Activated CD8-positive, alpha-beta T cell treated with anti-CD3 and anti-CD28 coated beads for 36 hours (primary cell): ENCODE measurements around the gene ALDH4A1. TPM values are rescaled to one million over a fixed set of nuclear protein-coding genes. Genes with fewer than 3 reads are reported as not detected.
"Not testable (repeated sequence)": the region's sequence is repeated elsewhere in the genome, so short reads cannot be mapped to it uniquely, and the experiment has no call there.

Source experiments
- ATAC-seq: fragments of 200-7000 bp; cut with Tn5 transposase; one replicate; pipeline ENCODE4 v1.10.0; 2021; ENCODE audit warnings: mild to moderate bottlenecking, moderate library complexity
- CTCF ChIA-PET: fragments of 350-600 bp; sonication (Branson Sonifier 250); formaldehyde crosslinking; loops from one replicate; lab custom pipeline; 2021; ENCODE audit warnings: antibody characterized with exemption; lab: Charles Lee
- POLR2A ChIA-PET: fragments of 350-600 bp; sonication (Branson Sonifier 250); formaldehyde crosslinking; loops from one replicate; lab custom pipeline; 2021; ENCODE audit warnings: antibody characterized with exemption; lab: Charles Lee
- DNase-seq: peaks from one replicate; pipeline ENCODE4 v3.0.0-alpha.2; 2020
- H3K27ac Mint-ChIP-seq: one replicate; pipeline ENCODE4 v1.8.0; 2021; ENCODE audit warnings: mild to moderate bottlenecking, mixed read lengths
- H3K27me3 Mint-ChIP-seq: one replicate; pipeline ENCODE4 v1.8.0; 2021; ENCODE audit warnings: mixed read lengths
- H3K36me3 Mint-ChIP-seq: one replicate; pipeline ENCODE4 v1.8.0; 2021; ENCODE audit warnings: low read depth, mixed read lengths
- H3K4me1 Mint-ChIP-seq: one replicate; pipeline ENCODE4 v1.8.0; 2021; ENCODE audit warnings: low read depth, mixed read lengths
- H3K4me3 Mint-ChIP-seq: one replicate; pipeline ENCODE4 v1.8.0; 2021; ENCODE audit warnings: mild to moderate bottlenecking, moderate library complexity, mixed read lengths
- H3K9me3 Mint-ChIP-seq: one replicate; pipeline ENCODE4 v1.8.0; 2021; ENCODE audit warnings: mixed read lengths
- intact Hi-C: fragments of 100-400 bp; cut with micrococcal nuclease; formaldehyde crosslinking; loops from one replicate; pipeline ENCODE4 v1.10.0; 2022
- total RNA-seq, 2 experiments: library from RNA; stranded (reverse); gene quantifications; one replicate each; pipeline ENCODE4 v1.2.3, GENCODE V29; 2021
- TF ChIP-seq, protein P1 (sequence below): fragments of 200-600 bp; IDR thresholded peaks from one replicate; pipeline ENCODE4 v1.8.0; 2022; ENCODE audit warnings: antibody characterized with exemption, mild to moderate bottlenecking

The ALDH4A1 gene
- total RNA-seq, 2 experiments from 2014 or later: 3.9 to 4.3 TPM

DNA sequence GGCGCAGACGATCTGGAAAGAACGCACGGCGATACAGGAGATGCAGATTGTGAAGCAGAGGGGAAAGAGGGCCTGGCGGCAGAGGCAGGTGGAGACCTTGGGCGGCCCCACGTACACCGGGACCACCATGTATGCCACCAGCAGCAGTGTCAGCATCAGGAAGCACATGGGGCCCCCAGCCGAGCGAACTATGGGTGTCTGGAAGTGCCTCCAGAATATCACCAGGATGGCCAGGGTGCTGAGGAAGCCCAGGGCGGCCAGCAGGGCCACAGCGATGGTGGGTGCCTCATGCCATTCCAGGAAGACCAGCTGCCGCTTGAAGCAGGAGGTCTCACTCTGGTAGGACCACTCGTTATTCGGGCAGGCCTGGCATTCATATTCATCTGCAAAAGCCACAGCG, 62.2 kb downstream of the ALDH4A1 start:
- H3K4me3 Mint-ChIP-seq: no peak overlapping the region
- CTCF ChIA-PET: interaction anchor here (1.4 kb wide), 1 partner anchor 19 kb away, joined by 4 read pairs; no protein-coding TSS in a partner anchor
- TF ChIP-seq, protein P1, sequence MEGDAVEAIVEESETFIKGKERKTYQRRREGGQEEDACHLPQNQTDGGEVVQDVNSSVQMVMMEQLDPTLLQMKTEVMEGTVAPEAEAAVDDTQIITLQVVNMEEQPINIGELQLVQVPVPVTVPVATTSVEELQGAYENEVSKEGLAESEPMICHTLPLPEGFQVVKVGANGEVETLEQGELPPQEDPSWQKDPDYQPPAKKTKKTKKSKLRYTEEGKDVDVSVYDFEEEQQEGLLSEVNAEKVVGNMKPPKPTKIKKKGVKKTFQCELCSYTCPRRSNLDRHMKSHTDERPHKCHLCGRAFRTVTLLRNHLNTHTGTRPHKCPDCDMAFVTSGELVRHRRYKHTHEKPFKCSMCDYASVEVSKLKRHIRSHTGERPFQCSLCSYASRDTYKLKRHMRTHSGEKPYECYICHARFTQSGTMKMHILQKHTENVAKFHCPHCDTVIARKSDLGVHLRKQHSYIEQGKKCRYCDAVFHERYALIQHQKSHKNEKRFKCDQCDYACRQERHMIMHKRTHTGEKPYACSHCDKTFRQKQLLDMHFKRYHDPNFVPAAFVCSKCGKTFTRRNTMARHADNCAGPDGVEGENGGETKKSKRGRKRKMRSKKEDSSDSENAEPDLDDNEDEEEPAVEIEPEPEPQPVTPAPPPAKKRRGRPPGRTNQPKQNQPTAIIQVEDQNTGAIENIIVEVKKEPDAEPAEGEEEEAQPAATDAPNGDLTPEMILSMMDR: no peak
- ATAC-seq (no peak), DNase-seq (no peak)
- H3K4me1 Mint-ChIP-seq: no peaks in the 10 kb centered on the region
- intact Hi-C loops: no loop called here
- H3K27ac Mint-ChIP-seq: no peak overlapping the region
- POLR2A ChIA-PET: no interaction called here
- peaks cover 4% of the 10 kb centered on the region for H3K27me3 Mint-ChIP-seq
- H3K36me3 Mint-ChIP-seq: no peaks in the 10 kb centered on the region
- H3K9me3 Mint-ChIP-seq: no peaks in the 10 kb centered on the region

DNA sequence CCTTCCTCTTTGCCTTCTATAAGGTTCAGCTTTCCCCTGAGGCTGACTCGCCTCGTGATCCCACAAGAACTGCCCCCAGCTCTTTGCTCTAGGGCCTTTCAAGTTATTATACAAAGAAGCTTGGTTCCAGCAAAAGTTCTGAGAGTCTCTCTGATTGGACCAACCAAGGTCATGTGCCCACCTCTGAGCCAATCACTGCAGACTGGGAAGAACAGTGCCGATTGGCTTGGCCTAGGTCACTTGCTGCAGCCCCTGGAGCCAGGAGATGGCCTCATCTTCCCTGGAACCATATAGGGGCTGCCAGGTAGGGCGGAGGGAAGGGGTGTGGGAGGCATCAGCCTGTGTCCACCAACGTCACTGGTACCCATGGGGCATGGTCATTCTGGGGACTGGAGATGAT, 65.7 kb downstream of the ALDH4A1 start:
- intact Hi-C loops: no loop called here
- H3K36me3 Mint-ChIP-seq: no peaks in the 10 kb centered on the region
- H3K9me3 Mint-ChIP-seq: no peaks in the 10 kb centered on the region
- ChIA-PET CTCF (interaction anchor here (1.5 to 2.1 kb wide), 2 partner anchors 16 to 39 kb away, joined by 6 to 7 read pairs; no protein-coding TSS in a partner anchor), POLR2A (no interaction called here)
- no peak overlapping the region for H3K27ac Mint-ChIP-seq
- ATAC-seq (no peak), DNase-seq (no peak)
- H3K4me1 Mint-ChIP-seq: no peaks in the 10 kb centered on the region
- TF ChIP-seq, protein P1: no peak
- peaks cover 3% of the 10 kb centered on the region for H3K27me3 Mint-ChIP-seq
- H3K4me3 Mint-ChIP-seq: no peak overlapping the region

DNA sequence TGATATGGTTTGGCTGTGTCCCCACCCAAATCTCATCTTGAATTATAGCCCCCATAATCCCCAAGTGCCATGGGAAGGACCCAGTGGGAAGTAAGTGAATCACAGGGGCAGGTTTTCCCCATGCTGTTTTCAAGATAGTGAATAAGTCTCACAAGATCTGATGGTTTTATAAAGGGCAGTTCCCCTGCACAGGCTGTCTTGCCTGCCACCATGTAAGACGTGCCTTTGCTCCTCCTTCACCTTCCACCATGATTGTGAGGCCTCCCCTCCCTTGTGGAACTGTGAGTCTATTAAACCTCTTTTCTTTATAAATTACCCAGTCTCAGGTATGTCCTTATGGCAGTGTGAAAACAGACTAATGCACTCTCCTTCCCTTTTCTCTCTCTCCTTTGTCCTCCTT, 70.0 kb downstream of the ALDH4A1 start:
- H3K4me3 Mint-ChIP-seq, CTCF ChIA-PET, H3K27ac Mint-ChIP-seq, H3K4me1 Mint-ChIP-seq, ATAC-seq, intact Hi-C loops, H3K36me3 Mint-ChIP-seq, H3K9me3 Mint-ChIP-seq, POLR2A ChIA-PET, H3K27me3 Mint-ChIP-seq, DNase-seq: not testable (repeated sequence)

DNA sequence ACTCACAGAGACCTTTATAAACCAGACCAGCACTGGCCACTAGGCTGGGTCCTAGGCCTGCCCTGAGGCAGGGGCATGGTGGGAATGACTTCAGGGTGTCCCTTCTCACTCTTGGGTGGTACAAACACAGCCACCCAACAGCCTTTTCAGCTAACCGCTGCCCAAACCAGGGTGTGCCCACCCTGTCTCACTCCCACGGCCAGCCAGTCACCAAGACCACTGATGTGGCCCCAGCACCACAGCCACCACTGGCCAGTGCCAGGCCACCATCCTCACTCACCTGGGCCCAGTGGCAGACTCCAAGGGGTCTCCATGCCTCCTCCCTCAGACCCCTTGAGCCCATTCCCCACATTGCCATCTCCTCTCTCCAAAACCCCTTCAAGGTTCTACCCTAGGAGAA, 70.7 kb downstream of the ALDH4A1 start:
- H3K27me3 Mint-ChIP-seq: peaks cover 3% of the 10 kb centered on the region
- no peak overlapping the region for H3K27ac Mint-ChIP-seq
- DNase-seq (no peak), ATAC-seq (no peak)
- H3K4me1 Mint-ChIP-seq: no peaks in the 10 kb centered on the region
- H3K4me3 Mint-ChIP-seq: no peak overlapping the region
- intact Hi-C loops: no loop called here
- H3K9me3 Mint-ChIP-seq: peaks cover 4% of the 10 kb centered on the region
- no peaks in the 10 kb centered on the region for H3K36me3 Mint-ChIP-seq
- ChIA-PET POLR2A (no interaction called here), CTCF (no interaction called here)
- TF ChIP-seq, protein P1: no peak

DNA sequence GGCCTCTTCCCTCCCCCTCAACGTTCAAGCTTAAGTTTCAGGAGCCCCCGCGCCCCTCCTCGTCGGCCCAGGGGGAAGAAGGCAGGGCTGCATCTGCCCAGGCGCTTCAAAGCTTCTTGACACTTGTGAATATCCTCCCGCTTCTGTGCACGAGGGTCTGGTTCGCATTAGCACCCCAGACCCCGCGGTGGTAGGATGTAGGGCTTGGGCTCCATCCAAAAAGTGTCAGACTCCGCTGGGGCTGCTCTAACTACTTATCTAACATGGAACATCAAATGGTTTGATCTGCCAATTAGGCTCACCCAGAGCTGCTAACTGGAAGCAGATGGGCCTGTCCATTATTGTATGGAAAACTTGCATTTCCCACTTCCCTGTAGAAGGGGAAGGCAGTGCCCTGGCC, 71.8 kb downstream of the ALDH4A1 start:
- Mint-ChIP-seq H3K4me3 (no peak overlapping the region), H3K27ac (no peak overlapping the region), H3K9me3 (peaks cover 4% of the 10 kb centered on the region), H3K36me3 (no peaks in the 10 kb centered on the region), H3K27me3 (peaks cover 1% of the 10 kb centered on the region), H3K4me1 (no peaks in the 10 kb centered on the region)
- intact Hi-C loops: no loop called here
- ChIA-PET POLR2A (no interaction called here), CTCF (no interaction called here)
- DNase-seq (no peak), ATAC-seq (no peak)
- TF ChIP-seq, protein P1: no peak
